NCI-H187 (cell line): Measurements from ENCODE around the gene PRDX2.

Experiments used
- DNase-seq, 2 experiments: peaks; one replicate each; lab custom pipeline; 2025; lab: John Stamatoyannopoulos, UW

Gene PRDX2

GRCh38 chr19:12792051-12792852 is 9.3 kb downstream of the PRDX2 start:
- DNase-seq: no peak

GRCh38 chr19:12791345-12792050 is 10.1 kb downstream of the PRDX2 start, which contains the start of gene JUNB:
Gene JUNB (plus strand): TSS chr19:12791486. CDS start chr19:12791772, 286 bp downstream.
- DNase-seq: peak; percentile 57 to 77

- DNase-seq: no peak
Observed at GRCh38 chr19:12790628-12791344, 10.8 kb downstream of the PRDX2 start.

GRCh38 chr19:12789904-12790619 is 11.5 kb downstream of the PRDX2 start:
- DNase-seq: peak; percentile 43 to 74

- no peak for DNase-seq
Observed at GRCh38 chr19:12789098-12789903, 12.3 kb downstream of the PRDX2 start.

GRCh38 chr19:12788682-12789097 is 12.9 kb downstream of the PRDX2 start:
- no peak for DNase-seq

GRCh38 chr19:12788042-12788681 is 13.4 kb downstream of the PRDX2 start:
- DNase-seq: no peak

- DNase-seq: no peak
Observed at GRCh38 chr19:12787458-12787857, 14.1 kb downstream of the PRDX2 start.

- DNase-seq: no peak
Observed at GRCh38 chr19:12786952-12787351, 14.6 kb downstream of the PRDX2 start.

GRCh38 chr19:12786141-12786870 is 15.3 kb downstream of the PRDX2 start:
- DNase-seq: no peak

GRCh38 chr19:12785431-12786031 is 16.1 kb downstream of the PRDX2 start:
- DNase-seq: no peak

GRCh38 chr19:12784871-12785430 is 16.6 kb downstream of the PRDX2 start:
- no peak for DNase-seq

GRCh38 chr19:12784394-12784870 is 17.2 kb downstream of the PRDX2 start:
- DNase-seq: no peak

GRCh38 chr19:12783849-12784393 is 17.7 kb downstream of the PRDX2 start:
- DNase-seq: no peak

- DNase-seq: no peak
Observed at GRCh38 chr19:12783291-12783848, 18.2 kb downstream of the PRDX2 start.

GRCh38 chr19:12782424-12783290 is 18.9 kb downstream of the PRDX2 start:
- peak in 1 of 2 experiments; percentile 2 for DNase-seq

- DNase-seq: no peak
Observed at GRCh38 chr19:12782174-12782423, 19.5 kb downstream of the PRDX2 start.
